Activated CD8-positive, alpha-beta memory T cell treated with anti-CD3 and anti-CD28 coated beads, Interleukin-2, amount 50 U/mL, for 4 hours (primary cell): ENCODE data around the gene AIG1.
"Not testable (repeated sequence)": the region's sequence is repeated elsewhere in the genome, so short reads cannot be mapped to it uniquely, and the experiment has no call there.

Source experiments
- DNase-seq: peaks from one replicate; pipeline ENCODE4 v3.0.0-alpha.2; 2020

The AIG1 gene

DNA sequence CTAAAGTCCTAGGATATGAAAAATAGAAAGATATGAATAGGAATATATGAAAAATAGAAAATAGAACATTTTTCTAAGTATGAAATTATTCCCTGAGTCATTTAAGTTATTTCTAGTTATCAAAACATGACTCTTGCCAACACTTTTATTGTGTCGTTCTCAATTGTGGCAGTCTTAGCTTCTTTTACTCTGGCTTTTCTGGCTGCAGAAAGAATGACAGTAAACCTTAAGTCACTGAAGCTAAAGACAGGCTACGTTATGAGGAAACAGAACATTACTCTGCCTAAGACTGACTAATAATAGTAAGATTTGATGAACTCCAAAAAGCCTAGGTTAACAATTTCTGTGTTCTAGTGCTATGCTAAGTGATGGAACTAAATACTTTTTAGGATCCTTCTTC, 74.6 kb downstream of the AIG1 start:
- no peak for DNase-seq

DNA sequence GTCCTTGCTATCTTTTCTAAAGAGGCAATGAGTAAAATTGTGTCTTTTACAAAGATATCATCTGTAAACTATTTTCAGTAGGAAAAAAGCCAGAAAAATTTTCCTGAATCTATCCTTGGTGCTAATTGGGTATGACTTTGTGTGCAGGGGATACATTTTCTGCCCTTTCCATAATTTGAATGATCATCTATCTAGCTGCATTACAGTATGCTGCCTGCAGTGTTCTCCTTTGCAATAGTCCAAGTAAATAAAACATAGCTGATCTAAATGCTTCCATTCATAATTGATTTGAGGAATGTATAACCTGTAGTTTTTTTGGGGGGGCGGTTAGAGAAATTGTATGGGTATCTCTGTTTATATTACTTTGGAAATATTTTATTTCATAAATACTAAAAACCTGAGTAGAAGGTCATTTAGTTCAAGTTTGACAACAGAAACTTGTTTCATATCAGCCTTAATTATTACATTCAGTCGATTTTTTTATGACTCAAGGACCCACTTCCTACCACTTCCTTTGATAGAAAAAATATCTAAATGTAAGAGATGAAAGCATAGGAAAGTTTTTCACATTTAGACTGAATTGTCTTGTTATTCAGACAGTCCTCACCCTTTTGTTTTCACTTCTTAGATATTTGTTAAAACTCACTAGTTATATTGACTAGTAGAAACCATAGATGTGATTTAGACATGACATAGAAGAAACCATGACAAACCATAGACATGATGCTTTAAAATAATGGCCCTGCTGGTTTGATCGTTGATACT, 75.3 kb downstream of the AIG1 start:
- DNase-seq: no peak

DNA sequence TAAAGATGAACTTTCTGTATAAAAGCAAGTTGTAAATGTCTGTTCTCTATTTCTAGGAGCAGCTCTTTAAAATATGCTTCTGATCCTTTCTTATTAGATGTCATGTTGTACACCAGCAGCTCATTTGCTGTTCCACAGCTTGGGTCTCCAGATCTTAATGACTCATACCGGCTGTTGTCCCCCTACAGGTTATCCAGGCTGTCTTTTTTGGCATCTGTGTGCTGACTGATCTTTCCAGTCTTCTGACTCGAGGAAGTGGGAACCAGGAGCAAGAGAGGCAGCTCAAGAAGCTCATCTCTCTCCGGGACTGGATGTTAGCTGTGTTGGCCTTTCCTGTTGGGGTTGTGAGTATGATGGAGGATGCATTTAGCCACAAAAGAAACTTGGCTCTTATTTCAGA, 76.0 kb downstream of the AIG1 start:
- DNase-seq: no peak

DNA sequence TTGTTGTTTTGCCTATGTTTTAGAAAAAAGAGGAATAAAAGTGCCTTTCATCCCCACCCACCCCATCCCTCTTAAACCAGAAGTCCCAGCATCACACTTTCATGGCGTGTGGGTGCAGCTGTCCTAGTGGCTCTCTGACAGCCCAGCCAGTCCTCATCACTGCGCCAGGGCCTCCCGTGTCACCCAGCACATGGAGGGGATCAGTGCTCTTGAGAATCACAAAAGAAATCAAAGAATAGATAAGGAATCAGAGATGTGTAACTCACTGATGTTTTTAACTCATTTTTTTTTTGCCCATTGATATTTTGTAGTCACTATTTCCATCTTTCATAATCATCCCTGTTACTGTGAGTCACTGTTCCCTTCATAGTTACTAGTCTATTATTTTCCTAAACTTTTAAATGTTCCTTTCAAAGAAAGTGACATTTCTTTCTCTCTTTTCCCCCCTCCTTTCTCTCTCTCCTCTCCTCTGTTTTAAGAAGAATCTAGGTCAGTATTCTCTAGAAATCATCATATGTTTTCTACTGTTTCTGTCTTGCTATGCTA, 78.6 kb downstream of the AIG1 start:
- DNase-seq: no peak

DNA sequence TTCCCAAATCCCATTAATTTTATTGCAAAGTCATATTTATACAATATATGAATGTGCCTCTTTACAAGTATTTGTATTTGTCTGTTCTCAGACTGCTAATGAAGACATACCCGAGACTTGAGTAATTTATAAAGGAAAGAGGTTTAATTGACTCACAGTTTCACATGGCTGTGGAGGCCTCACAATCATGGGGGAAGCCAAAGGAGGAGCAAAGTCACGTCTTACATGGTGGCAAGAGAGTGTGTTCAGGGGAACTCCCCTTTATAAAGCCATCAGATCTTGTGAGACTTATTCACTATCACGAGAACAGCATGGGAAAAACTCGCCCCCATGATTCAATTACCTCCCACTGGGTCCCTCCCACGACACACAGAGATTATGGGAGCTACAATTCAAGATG, 79.2 kb downstream of the AIG1 start:
- not testable (repeated sequence) for DNase-seq

DNA sequence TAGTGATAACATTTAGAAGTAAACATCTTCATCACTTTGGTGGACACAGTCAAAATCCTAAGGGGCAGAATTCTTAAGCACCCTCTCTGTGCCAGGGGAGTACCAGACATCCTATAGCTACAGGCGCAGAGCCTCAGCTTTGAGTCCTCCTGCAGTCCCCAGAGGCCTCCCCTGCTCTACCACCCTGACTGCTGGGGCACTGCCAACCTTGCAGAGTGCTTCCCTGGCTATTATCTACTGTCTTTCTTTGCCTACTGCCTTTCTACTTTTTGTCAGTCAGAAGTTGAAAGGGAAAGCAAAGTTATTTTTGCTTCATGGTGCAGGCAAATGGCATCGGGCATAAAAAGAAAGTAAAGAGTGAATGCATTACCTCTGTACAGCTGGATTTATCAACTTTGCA, 80.1 kb downstream of the AIG1 start:
- no peak for DNase-seq

DNA sequence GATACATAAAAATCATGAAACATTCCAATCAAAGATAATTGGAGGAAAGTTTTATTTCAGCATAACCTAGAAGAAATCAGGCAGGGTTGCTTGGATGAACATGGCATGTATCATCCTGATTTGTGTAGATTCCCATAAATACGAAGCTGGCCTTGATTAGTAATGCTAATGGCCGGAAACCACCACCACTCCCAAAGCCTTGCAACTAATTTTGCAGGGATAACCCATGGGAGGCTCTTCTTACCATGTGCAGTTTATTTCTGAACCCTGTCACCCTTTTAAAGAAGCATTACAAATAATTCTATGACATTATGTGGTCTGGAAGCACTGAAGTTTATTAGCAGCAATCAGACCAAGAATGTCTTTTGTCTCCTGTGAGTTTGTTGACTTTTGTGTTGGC, 80.8 kb downstream of the AIG1 start:
- DNase-seq: no peak

DNA sequence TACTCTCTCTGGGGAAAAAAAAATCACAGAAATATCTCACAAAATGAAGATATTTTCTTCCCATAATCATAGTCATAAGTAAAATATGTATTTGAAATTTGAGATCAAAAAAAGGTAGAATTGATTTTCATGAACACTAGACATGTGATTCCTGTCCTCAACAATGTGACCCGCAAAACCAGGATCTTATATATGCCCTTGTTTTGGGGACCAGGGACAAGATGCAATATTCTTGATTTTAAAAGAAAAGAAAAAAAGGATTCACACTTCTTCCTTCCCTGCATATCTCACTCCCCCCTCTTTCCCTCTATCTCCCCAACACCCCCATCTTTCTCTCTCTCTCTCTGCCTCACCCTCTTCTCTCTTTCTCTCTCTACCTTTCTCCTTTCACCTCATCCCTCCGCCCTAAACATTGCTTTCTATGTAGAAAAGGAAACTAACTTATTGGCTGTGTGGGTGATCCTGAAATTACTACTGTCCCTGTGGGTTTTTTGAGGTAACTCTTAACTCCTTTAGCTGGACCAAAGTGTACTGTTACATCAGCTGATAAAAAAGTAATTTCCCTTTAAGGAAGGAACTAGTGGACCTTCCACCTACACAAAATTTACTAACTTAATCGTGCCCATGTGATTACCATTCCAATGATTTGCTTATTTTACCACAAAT, 85.6 kb downstream of the AIG1 start:
- DNase-seq: no peak

DNA sequence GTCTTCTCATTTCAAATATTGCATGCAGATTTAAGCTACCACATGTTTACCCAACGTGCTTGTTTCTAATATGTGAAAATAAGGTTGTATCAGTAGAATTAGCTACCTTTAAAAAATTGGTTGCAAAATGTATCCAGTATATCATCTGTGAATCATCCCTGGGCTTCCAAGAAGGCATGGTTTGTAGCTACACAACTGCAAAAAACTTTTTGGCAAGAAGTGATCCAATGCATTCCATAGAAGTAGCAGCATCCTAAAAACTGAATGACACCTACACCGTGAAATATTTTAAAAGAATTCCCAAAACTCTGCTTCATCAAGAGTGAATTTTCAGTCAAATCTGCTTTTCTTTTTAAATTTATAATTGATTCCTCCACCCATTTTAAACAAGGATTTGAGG, 89.1 kb downstream of the AIG1 start:
- DNase-seq: no peak

DNA sequence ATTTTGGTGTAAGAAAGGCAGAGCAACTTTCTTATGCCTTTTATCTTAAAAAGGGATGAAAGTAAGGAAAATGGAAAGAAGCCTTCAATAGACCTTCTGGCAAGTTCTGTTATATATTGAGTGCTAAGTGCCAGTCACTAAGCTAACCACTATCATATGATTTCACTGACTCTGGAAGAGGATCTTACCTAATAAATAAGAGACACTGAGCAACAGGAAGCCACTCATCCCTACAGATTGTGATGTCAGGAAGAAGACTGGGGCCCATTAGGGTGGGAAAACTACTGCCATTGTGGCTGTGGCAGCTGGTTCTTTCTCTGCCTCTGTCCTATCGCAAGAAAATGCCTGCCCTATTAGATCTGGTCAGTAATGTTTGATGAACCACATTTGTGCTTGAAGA, 89.6 kb downstream of the AIG1 start:
- no peak for DNase-seq

DNA sequence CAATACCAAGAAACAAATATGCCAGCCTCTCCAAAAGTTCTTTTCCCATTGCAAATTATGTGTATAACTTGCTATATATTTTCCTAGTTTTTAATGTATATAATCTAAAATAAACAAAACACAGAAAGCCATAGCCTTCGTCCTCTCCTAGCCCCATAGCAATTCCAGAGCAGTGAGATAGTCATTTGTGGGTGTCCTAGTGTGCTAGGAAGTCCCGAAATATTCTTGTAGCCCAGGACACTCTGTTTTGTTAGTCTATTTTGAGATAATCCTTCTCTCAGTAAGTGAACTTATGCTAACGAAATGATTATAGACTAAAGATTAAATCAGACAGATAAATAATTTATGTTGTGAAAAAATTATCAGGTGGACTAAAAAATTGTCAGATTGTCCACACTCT, 90.7 kb downstream of the AIG1 start:
- DNase-seq: no peak

DNA sequence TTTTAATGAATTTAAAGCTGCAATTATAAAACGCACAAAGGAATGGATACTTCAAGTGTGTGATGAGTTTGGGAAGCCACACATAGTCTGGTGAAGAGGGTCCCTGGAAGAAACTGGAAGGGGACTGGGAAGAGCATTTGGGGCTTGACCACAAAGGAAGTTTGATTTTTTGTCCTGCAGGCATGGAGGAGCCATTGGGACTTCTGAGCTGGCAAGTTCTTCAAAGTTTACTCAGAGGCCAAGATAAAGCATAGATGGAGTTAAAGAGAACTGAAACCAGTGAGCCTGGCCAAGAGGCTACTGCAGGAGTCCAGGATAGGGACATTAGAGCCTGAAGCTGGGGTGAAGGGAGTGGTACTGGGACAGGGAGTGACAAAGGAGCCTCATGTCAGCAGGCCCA, 95.0 kb downstream of the AIG1 start:
- DNase-seq: no peak

DNA sequence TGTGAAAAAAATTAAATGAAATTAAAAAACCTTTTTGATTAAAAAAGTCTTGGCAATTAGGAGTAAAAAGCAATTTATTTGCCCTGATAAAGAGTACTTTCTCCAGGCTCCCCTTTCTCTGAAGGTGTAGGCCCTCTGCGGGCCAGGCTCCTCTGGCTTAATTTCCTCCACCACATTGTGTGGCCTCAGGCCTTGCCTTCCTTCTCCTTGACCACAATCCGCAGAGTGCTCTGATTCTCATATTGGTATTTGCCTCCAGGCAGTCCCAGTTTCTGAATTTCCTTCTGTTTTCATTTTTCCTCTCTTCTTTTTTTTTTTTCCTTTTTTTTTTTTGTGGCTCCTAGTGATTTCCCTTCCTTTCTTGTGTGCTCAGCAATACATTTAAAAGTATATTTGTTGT, 96.4 kb downstream of the AIG1 start:
- DNase-seq: no peak

DNA sequence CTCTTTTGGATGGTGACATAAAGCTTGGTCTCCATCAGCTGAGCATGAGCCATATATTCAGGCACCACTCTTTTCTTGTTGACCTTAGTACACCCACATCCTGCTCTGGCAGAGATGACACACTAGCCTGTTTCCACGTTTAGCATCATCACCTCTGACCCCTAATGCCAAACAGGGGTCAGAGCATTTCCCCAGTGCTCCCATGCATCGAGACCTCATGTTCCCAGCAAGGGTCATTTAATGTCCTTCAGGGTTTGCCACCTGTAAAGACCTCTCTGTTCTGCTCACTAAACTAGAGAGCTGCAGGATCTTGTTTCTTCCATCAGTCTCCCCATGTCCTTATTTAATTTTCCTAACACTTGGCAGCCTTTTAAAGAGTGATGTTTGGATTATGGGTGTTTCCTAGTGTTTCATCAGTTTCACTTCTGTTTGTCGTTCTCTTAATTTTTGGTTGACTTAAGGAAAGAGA, 97.5 kb downstream of the AIG1 start:
- no peak for DNase-seq

DNA sequence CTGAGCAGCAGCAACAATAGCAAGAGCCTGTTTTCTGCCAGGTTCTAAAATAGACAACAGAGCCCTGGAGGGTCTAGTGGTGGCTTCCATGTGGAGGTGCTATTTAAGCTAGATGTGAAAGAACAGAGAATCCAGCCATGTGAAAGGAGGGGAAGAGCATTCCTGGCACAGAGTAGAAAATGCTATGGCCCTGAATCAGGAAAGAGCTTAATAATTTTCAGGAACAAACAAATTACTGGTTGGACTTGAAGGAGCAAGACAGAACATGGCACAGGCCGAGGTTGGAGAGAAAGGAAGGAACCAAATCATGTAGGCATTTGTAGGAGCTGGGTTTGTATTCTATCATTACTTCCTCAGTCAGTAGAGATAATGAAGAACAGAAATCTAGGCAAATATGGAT, 98.3 kb downstream of the AIG1 start:
- DNase-seq: no peak

DNA sequence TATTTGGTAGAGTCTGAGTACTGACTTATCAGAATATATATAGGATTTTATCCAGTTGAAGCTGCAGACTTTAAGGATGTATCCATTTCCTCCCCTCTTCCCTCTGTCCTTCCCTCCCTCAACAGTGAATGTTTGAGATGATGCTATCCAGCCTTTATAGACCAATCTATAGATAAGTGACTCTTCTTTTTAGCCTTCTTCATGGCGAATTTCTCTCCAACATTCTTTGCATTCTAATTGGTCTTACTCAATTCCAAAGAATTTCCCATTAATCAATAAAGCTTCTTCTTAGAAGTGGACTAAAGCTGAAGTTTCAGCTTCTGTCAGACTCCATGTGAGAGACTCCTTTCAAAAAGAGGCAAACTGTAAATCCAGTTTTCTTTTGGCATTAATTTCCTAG, 99.3 kb downstream of the AIG1 start:
- no peak for DNase-seq

DNA sequence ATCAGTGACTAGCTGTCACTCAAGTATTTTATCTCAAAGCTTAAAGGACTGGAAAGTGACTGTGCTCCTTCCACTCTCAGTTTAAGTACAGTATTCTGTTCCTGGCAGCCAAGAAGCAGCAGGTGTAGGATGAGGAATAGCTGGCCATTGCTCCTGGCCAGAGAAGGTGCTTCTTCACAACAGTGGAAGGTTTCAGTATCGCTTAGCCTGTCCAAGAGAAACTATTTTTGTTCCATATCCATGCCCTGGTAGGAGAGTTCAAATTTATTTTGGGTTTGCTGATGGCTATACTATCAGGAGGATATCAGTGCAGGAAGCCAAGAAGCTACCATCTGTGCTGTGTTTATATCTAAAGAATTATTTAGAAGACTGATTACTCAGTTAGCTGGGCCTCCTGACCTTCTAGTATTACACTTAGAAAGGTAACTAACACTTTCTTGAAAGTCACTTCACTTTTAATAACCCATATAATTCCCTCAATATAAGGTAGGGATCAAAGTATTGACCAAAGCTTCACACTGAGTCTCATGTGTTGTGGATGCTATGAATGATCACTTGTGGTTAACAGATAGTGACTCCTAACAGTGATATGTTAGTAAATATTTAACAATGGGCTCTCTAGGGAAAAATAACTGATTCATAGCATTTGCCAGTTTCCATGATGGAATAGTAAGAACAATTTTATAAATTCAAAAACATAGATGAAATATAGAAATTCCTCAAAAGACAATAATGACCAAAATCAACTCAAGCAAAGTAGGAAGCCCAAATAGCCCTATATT, 99.9 kb downstream of the AIG1 start:
- DNase-seq: no peak

DNA sequence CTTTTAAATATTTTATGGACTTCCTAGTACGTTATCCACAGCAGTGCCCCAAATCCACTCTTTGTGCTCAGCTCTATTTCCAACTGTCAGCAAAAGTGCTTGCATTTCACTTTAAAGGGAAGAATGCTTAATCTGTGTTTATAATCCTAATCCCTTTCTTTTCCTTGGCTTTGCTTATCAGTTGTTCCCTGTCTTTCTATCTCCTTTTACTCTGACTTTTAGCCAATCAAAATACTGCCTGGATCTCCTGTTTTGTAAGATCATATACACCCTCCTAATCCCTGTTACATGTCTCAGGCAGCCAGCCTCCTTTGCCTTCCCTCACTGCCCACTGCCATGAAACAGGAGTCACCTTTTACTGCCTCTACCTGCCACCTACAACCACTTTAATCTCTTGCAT, 102.9 kb downstream of the AIG1 start:
- no peak for DNase-seq

DNA sequence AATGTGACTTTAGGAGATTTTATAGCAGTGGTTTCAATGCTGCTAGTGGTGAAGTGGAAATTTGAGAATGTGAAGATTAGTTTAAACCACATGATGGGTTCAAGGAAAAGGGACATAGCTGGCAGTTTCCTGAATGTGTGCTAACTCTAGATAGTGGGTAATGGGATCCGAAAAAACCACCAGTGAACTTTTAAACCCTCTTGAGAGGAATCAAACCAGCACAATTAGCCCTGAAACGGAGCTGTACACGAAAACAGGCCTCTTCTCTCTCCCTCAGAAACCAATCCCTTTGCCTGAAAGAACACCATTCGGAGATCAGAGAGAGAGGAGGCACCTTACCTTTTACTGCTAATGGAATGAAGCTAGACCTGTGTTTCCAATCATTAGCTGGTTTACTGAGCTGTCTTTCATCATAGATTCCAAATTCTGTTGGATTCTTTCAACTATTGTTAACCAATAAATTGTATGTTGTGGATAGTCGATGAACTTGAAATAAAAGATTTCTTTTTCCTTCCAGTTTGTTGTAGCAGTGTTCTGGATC, 103.9 kb downstream of the AIG1 start:
- no peak for DNase-seq

DNA sequence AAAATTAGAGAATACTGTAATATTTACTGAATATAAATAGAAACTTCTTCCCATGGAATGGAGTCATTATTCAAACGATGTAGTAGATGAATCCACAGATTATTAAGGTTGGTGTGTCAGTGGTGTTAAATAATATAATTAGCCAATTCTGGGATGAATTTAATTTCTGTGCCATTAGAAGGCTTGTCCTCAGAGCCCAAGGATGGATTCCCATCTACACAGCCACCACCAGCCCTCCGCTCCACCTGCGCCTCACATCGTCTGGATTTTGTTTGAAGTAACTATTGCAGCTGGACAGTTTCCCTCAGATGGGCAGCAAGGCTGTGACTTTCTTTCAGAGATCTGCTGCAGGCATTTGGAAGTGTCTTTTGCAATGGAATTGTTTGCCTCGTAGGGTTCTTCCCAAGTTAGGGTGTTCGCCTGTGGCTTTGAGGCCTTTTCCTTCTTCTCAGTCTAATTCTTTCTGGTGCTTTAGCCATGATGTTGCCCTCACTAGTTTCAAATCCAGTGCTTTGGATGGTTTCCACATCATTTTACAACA, 104.7 kb downstream of the AIG1 start:
- DNase-seq: no peak

DNA sequence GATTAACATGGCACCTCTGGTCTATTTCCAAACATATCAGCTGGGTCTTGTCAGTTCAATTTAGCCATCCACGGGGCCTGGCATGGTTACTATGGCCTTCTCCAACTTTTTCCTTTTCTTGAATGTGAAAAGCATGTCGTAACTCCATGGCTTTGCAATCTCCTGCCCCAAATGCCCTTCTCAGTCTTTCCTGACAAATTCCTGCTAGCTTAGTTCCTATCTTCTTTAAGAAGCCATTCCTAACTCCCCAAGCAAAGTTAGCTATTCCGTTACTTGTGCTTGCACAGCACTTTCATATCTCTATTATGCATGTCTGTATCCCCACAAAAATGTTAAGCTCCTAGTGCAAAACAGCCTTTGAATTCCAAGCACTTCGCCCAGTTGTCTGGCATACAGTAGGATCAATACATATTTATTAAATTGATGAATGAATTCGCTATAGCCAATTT, 105.6 kb downstream of the AIG1 start:
- DNase-seq: no peak

DNA sequence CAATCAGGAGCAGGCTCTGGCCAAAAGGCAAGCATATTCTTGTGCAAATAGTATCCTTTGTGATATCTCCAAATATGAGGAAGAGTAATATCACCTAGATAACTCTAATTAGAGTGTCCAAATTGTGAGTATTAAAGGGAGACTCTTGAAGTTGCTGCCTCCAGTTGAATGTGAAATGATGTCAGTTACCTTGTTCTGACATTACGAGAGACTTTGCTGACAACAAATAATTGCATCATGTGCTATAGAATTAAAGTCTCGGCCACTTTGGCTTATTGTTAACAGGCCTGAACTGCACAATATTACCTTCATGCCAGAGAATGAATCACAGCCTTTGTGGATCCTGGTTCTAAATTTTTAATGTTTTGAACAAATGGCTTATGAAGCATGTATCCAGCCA, 106.5 kb downstream of the AIG1 start:
- DNase-seq: no peak

DNA sequence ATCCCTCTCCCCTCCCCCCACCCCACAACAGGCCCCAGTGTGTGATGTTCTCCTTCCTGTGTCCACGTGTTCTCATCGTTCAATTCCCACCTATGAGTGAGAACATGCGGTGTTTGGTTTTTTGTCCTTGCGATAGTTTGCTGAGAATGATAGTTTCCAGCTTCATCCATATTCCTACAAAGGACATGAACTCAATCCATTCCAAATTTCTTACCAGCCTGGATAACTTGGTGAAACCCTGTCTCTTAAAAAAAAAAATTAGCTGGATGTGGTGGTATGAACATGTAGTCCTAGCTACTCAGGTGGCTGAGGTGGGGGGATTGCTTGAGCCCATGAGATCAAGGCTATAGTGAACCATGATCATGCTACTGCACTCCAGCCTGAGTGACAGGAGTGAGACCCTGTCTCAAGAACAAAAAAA, 107.7 kb downstream of the AIG1 start:
- not testable (repeated sequence) for DNase-seq
